Measurements from ENCODE around the gene MICAL3.

The MICAL3 gene

DNA sequence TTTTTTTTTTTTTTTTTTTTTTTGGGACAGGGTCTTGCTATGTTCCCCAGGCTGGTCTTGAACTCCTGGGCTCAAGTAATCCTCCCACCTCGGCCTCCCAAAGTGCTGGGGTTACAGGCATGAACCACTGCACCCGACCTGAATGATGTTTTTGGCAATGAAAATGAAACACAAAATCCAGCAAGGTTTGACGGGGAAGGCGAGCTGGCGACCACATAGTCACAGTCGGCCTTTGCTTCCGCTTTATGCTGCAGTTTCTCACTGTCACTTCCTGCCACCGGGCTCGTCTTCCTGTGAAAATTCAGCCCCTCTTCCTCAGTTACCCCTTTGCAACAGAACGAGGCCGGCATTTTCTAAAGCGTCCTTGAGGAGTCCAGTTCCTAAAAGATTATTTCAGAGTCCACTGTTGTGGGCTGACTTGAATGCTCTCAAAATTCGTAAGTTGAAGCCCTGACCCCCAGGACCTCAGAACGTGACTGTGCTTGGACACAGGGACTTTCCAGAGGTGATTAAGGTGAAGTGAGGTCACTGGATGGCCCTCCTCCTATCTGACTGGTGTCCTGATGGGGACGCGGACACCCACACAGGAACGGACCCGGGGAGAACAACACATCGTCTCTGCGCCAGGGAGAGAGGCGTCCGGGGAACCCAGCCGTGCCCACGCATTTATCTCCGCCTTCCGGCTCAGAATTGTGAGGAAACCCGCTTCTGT, 247.2 kb downstream of the MICAL3 start (continued):
- no peak for TF ChIP-seq POU6F1 (CRISPR knock-in tag; IDR thresholded peaks at IDR 0.05; ENCODE audit: borderline replicate concordance, low read depth)
- TF ChIP-seq BACH2 (CRISPR knock-in tag; IDR thresholded peaks at IDR 0.05; ENCODE audit: borderline replicate concordance) = no peak

GRCh38 chr22:17775781-17776465, 248.4 kb downstream of the MICAL3 start:
- no peak for ATAC-seq
- TF ChIP-seq ZC3H10 (CRISPR knock-in tag; IDR thresholded peaks at IDR 0.05) (no peak), RARB (CRISPR knock-in tag; IDR thresholded peaks at IDR 0.05) (no peak), TCF4 (CRISPR knock-in tag; IDR thresholded peaks at IDR 0.05; ENCODE audit: borderline replicate concordance) (no peak), ZNF70 (CRISPR knock-in tag; IDR thresholded peaks at IDR 0.05) (no peak), ARNTL (CRISPR knock-in tag; IDR thresholded peaks at IDR 0.05; ENCODE audit: borderline replicate concordance, low read depth) (no peak)
- TF ChIP-seq, protein P1, sequence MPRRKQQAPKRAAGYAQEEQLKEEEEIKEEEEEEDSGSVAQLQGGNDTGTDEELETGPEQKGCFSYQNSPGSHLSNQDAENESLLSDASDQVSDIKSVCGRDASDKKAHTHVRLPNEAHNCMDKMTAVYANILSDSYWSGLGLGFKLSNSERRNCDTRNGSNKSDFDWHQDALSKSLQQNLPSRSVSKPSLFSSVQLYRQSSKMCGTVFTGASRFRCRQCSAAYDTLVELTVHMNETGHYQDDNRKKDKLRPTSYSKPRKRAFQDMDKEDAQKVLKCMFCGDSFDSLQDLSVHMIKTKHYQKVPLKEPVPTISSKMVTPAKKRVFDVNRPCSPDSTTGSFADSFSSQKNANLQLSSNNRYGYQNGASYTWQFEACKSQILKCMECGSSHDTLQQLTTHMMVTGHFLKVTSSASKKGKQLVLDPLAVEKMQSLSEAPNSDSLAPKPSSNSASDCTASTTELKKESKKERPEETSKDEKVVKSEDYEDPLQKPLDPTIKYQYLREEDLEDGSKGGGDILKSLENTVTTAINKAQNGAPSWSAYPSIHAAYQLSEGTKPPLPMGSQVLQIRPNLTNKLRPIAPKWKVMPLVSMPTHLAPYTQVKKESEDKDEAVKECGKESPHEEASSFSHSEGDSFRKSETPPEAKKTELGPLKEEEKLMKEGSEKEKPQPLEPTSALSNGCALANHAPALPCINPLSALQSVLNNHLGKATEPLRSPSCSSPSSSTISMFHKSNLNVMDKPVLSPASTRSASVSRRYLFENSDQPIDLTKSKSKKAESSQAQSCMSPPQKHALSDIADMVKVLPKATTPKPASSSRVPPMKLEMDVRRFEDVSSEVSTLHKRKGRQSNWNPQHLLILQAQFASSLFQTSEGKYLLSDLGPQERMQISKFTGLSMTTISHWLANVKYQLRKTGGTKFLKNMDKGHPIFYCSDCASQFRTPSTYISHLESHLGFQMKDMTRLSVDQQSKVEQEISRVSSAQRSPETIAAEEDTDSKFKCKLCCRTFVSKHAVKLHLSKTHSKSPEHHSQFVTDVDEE (CRISPR knock-in tag; IDR thresholded peaks at IDR 0.05) = no peak

GRCh38 chr22:17774926-17775685, 249.3 kb downstream of the MICAL3 start:
- no peak for ATAC-seq
- TF ChIP-seq ISL1 (CRISPR knock-in tag; IDR thresholded peaks at IDR 0.05) = no peak
- no peak for TF ChIP-seq PATZ1 (CRISPR knock-in tag; IDR thresholded peaks at IDR 0.05; ENCODE audit: borderline replicate concordance)
- no peak for TF ChIP-seq OSR1 (CRISPR knock-in tag; IDR thresholded peaks at IDR 0.05)
- TF ChIP-seq ZNF565 (CRISPR knock-in tag; conservative IDR thresholded peaks at IDR 0.05; ENCODE audit: low read depth) = no peak
- no peak for TF ChIP-seq ZNF70 (CRISPR knock-in tag; IDR thresholded peaks at IDR 0.05)
- TF ChIP-seq POU6F1 (CRISPR knock-in tag; IDR thresholded peaks at IDR 0.05; ENCODE audit: borderline replicate concordance, low read depth) = no peak
- no peak for TF ChIP-seq CSRNP3 (CRISPR knock-in tag; IDR thresholded peaks at IDR 0.05)
- TF ChIP-seq CSDC2 (CRISPR knock-in tag; IDR thresholded peaks at IDR 0.05) = no peak
- no peak for TF ChIP-seq TCF4 (CRISPR knock-in tag; IDR thresholded peaks at IDR 0.05; ENCODE audit: borderline replicate concordance)
- no peak for TF ChIP-seq PPARA (CRISPR knock-in tag; IDR thresholded peaks at IDR 0.05; ENCODE audit: borderline replicate concordance)
- TF ChIP-seq GLIS3 (CRISPR knock-in tag; IDR thresholded peaks at IDR 0.05) = no peak
- no peak for TF ChIP-seq BACH2 (CRISPR knock-in tag; IDR thresholded peaks at IDR 0.05; ENCODE audit: borderline replicate concordance)
- no peak for TF ChIP-seq TOX (CRISPR knock-in tag; IDR thresholded peaks at IDR 0.05; ENCODE audit: borderline replicate concordance)
- TF ChIP-seq ZNF8 (CRISPR knock-in tag; IDR thresholded peaks at IDR 0.05) = no peak
- TF ChIP-seq, protein P1 (CRISPR knock-in tag; IDR thresholded peaks at IDR 0.05) = no peak
- no peak for TF ChIP-seq CREB5 (CRISPR knock-in tag; IDR thresholded peaks at IDR 0.05; ENCODE audit: low read depth)
